ENCODE data around the gene CLCN5. TPM values are rescaled to one million over a fixed set of nuclear protein-coding genes. Genes with fewer than 3 reads are reported as not detected.
A peak's percentile ranks its signal among the peaks of the same experiment; 100 is the strongest.

CLCN5 gene
- total RNA-seq, 2 donors from 2014 or later = 2.2 to 2.8 TPM

DNA sequence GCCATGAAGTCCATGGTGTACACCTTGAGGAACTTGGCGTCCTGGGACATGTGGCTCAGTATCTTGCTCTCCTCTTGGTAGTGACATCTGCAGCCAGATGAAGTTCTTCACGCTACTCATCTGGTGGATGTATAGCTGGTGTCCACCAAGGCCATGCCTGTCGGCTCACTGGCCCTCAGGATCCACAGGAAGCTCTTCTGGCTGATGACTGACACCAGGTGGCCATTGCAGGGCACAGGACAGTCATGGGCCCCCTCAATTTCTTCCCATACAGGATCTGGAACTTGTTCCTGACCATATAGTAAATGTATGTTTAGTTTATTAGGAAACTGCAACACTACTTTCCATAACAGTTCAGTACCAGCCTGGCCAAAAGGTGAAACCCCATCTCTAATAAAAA is 10.3 kb upstream of the CLCN5 start:
- H3K36me3 Mint-ChIP-seq (ENCODE audit: low read depth) = no peaks in the 10 kb centered on the region
- DNase-seq = no peak
- ATAC-seq = no peak
- no peak overlapping the region for H3K27ac Mint-ChIP-seq
- H3K4me1 Mint-ChIP-seq = peaks cover 12% of the 10 kb centered on the region
- H3K4me3 Mint-ChIP-seq = no peak overlapping the region
- no peaks in the 10 kb centered on the region for H3K9me3 ChIP-seq (ENCODE audit: control insufficient read depth, low read length, poor library complexity, severe bottlenecking)
- peaks cover 5% of the 10 kb centered on the region for H3K27me3 Mint-ChIP-seq

DNA sequence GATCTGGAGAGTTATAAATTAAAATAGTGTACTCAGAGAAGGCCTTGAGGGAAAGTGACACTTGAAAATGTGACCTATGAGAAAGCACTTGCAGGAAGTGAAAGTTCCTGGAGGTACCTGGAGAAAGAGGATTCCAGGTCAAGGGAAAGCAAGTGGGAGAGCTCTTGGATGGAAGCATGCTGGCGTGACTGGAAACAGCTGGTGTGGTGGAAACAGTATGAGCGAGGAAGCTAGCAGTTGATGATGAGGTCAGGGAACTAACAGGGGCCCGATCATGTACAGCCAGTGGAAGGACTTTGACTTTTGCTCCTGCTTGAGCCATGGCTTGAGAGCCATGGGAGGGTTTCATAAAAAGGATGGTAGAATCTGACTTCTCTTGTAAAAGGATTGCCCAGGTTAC is 9.5 kb upstream of the CLCN5 start:
- H3K9me3 ChIP-seq (ENCODE audit: control insufficient read depth, low read length, poor library complexity, severe bottlenecking) = no peaks in the 10 kb centered on the region
- peaks cover 12% of the 10 kb centered on the region for H3K4me1 Mint-ChIP-seq
- no peaks in the 10 kb centered on the region for H3K36me3 Mint-ChIP-seq (ENCODE audit: low read depth)
- H3K4me3 Mint-ChIP-seq = no peak overlapping the region
- no peak overlapping the region for H3K27ac Mint-ChIP-seq
- ATAC-seq (no peak), DNase-seq (no peak)
- H3K27me3 Mint-ChIP-seq = peaks cover 5% of the 10 kb centered on the region

DNA sequence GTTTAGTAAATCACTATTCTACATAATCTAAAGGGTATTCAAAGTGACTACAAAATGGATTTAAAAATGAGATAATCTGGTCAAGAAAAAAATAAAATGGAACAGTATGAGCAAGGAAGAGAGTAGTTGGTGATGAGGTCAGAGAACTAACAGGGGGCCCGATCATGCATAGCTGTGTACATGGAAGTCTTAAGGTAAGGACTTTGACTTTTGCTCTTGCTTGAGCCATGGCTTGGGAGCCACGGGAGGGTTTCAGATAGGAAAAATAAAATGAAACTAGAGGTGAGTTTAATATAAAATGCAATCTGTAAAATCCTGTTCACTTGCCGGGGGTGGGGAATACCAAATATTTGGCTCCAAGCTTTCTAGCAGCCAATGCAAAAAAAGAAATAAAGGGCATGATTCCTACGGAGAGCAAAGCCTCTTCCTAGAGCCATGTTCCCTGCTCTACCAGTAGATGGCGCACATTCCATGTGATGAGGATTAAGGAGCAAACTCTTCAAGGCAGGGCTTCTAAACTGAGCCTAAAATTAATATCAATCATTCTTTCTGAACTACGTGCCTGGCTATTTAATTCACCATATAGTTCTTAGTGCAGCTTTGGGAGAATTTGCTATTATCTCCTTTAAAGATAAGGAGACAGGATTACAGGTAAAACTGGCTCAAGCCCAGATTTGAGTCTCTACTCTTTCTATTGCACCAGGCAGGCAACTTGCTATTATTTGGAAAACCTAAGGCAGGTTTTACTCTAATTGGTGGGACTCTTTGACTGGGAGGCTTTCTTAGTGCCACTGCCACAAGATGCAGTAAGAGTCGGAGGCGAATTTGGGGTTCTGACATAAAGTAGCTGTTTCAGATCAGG is 6.8 kb upstream of the CLCN5 start:
- ATAC-seq (peak; percentile 72), DNase-seq (peak in 2 of 3 donors; percentile 13 to 25)
- Mint-ChIP-seq H3K4me3 (no peak overlapping the region), H3K4me1 (peaks cover under 1% of the 10 kb centered on the region), H3K36me3 (ENCODE audit: low read depth) (no peaks in the 10 kb centered on the region), H3K27ac (no peak overlapping the region), H3K27me3 (no peaks in the 10 kb centered on the region)
- H3K9me3 ChIP-seq (ENCODE audit: control insufficient read depth, low read length, poor library complexity, severe bottlenecking) = no peaks in the 10 kb centered on the region

DNA sequence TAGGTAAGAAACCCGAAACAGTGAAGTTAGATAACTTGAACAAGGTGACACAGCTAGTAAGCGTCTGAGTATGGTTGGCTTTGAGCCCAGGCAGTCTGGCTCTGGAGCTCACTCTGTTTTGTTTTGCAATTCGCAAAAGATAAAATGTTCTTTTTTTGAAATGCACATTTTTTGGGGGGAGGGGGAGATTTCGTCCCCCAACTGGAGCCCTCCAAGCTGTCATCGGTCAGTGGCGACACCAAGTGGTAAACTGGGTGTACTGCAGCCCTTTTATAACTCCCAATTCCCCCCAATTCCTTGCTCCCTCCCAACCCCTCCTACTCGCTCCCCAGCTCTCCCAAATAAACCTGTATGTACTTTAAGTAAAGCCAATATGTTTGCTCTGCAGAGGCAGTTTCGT is 2.8 kb upstream of the CLCN5 start:
- no peaks in the 10 kb centered on the region for H3K36me3 Mint-ChIP-seq (ENCODE audit: low read depth)
- no peak overlapping the region for H3K27ac Mint-ChIP-seq
- peak; percentile 5 to 10 (median 9) for DNase-seq
- no peak for ATAC-seq
- H3K4me1 Mint-ChIP-seq = no peaks in the 10 kb centered on the region
- no peaks in the 10 kb centered on the region for H3K27me3 Mint-ChIP-seq
- no peak overlapping the region for H3K4me3 Mint-ChIP-seq
- no peaks in the 10 kb centered on the region for H3K9me3 ChIP-seq (ENCODE audit: control insufficient read depth, low read length, poor library complexity, severe bottlenecking)

DNA sequence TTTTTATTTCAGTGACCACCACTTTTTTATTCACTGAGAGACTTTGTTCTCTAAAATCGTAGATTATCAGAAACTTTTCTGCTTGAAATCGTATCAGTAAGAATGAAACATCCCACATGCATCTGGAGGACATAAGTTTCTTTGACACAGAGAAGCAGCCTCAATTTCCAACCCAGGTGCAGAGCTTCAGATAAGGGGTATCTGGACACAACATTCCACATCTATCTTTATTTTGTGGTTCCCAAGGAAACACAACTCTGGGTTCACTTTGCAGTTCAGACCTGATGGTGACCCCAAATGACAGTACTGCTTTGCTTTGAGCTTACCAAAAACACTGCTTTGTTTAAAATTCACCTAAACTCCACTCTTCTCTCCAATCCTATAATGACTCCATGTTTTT is 1.3 kb upstream of the CLCN5 start:
- Mint-ChIP-seq H3K4me1 (no peaks in the 10 kb centered on the region), H3K27me3 (no peaks in the 10 kb centered on the region), H3K4me3 (no peak overlapping the region), H3K36me3 (ENCODE audit: low read depth) (no peaks in the 10 kb centered on the region), H3K27ac (no peak overlapping the region)
- ATAC-seq (no peak), DNase-seq (no peak)
- no peaks in the 10 kb centered on the region for H3K9me3 ChIP-seq (ENCODE audit: control insufficient read depth, low read length, poor library complexity, severe bottlenecking)

DNA sequence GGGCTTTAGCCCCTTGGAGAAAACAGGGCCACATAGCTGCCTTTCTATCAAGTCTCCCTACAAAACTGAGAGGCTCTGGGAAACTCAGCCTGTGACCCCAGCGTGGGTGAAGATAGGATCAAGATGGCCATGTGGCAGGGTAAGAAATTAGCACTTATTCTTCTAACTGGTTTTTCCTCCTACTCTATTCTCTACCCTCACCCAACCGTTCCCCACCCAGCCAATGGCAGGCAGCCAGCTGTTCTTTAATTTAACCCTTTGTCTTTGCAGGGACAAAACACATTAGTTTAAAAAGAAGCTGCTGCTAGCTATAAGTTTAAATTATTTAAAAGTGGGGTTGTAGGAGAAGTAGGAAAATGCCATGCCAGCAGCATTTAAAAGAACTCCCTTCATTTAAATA is 2.8 kb downstream of the CLCN5 start:
- ATAC-seq = no peak
- Mint-ChIP-seq H3K27me3 (no peaks in the 10 kb centered on the region), H3K36me3 (ENCODE audit: low read depth) (peaks cover 2% of the 10 kb centered on the region), H3K4me1 (peaks cover 6% of the 10 kb centered on the region), H3K4me3 (no peak overlapping the region), H3K27ac (no peak overlapping the region)
- no peaks in the 10 kb centered on the region for H3K9me3 ChIP-seq (ENCODE audit: control insufficient read depth, low read length, poor library complexity, severe bottlenecking)
- no peak for DNase-seq

DNA sequence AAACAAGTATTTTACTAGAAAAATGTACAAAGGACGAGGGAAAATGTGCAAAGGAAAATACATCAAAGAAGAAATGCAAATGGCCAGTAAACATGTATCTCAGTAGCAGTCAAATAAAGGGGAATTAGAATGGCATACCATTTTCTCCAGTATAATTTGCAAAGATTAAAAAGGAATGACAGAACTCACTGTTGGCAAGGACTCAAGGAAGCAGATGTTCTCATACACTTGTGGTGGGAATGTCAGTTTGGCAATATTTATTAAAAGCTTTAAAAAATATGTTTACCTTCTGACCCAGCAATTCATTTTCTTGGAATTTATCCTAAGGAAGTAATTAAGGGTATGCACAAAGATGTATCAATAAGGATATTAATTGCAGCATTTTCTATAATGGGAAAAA is 7.6 kb downstream of the CLCN5 start:
- H3K4me1 Mint-ChIP-seq = peaks cover 6% of the 10 kb centered on the region
- ATAC-seq (no peak), DNase-seq (no peak)
- no peaks in the 10 kb centered on the region for H3K27me3 Mint-ChIP-seq
- no peak overlapping the region for H3K27ac Mint-ChIP-seq
- no peak overlapping the region for H3K4me3 Mint-ChIP-seq
- no peaks in the 10 kb centered on the region for H3K9me3 ChIP-seq (ENCODE audit: control insufficient read depth, low read length, poor library complexity, severe bottlenecking)
- peaks cover 2% of the 10 kb centered on the region for H3K36me3 Mint-ChIP-seq (ENCODE audit: low read depth)

DNA sequence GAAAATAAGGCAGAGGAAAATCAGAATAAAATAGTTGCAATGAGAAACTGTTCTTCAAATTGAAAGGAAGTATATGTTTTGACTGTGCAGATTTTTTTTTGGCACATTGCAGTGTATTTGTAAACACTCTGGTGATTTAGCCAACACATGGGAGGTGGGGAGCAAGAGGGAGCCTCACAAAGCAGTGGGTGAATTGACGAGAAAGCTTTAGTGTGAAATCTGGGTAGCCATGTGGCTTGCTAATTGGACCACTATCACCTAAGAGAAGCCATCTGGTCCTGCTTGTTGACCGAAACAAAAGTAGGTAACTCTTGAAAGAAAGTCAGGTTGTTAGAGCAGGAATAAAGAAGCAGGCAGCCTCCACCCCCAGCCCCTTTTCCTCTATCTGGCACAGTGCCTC is 10.4 kb downstream of the CLCN5 start:
- no peak overlapping the region for H3K4me3 Mint-ChIP-seq
- DNase-seq (no peak), ATAC-seq (no peak)
- H3K27me3 Mint-ChIP-seq = no peaks in the 10 kb centered on the region
- no peaks in the 10 kb centered on the region for H3K9me3 ChIP-seq (ENCODE audit: control insufficient read depth, low read length, poor library complexity, severe bottlenecking)
- no peak overlapping the region for H3K27ac Mint-ChIP-seq
- H3K4me1 Mint-ChIP-seq = peaks cover under 1% of the 10 kb centered on the region
- no peaks in the 10 kb centered on the region for H3K36me3 Mint-ChIP-seq (ENCODE audit: low read depth)

DNA sequence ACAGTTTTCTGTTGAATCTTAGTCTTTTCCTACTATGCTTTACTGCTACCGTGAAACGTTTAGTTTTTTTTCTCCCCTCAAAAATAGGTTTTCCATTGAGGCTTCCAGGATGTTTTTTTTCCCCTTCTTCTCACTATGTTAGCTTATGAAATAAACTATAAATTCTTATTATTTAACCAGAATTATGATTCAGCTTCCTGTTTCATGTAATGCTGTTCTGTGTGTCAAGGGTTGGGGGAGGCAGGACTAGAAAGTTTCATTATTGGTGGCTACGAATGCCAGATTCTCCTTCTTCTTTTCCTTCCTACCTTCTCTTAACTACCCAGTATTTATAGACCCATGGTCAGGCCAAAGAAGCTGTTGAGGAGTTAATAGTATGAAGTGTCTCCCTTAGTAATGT is 11.8 kb downstream of the CLCN5 start:
- no peaks in the 10 kb centered on the region for H3K9me3 ChIP-seq (ENCODE audit: control insufficient read depth, low read length, poor library complexity, severe bottlenecking)
- Mint-ChIP-seq H3K27ac (no peak overlapping the region), H3K4me1 (no peaks in the 10 kb centered on the region), H3K36me3 (ENCODE audit: low read depth) (no peaks in the 10 kb centered on the region), H3K27me3 (no peaks in the 10 kb centered on the region), H3K4me3 (no peak overlapping the region)
- DNase-seq (no peak), ATAC-seq (no peak)

DNA sequence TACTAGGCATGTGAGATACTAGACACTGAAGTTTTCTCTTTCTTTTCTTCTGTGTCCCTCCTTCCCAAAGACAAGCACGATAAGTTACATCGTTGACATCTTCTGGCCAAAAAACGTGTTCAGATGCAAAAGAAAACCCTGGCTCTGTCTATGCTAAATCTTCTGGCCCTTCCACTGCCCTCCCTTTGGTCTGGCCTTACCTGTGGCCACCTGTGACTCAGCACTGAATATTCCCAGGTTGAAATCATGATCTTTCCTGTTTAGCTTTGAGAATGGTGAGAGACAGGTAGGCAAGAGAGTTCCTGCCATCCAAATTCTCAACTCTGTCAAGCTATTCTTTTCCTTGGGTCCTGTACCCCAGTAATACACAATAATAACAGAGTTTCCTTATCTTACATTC is 12.3 kb downstream of the CLCN5 start:
- no peaks in the 10 kb centered on the region for H3K9me3 ChIP-seq (ENCODE audit: control insufficient read depth, low read length, poor library complexity, severe bottlenecking)
- H3K27me3 Mint-ChIP-seq = no peaks in the 10 kb centered on the region
- no peak overlapping the region for H3K27ac Mint-ChIP-seq
- no peak overlapping the region for H3K4me3 Mint-ChIP-seq
- ATAC-seq (no peak), DNase-seq (no peak)
- H3K4me1 Mint-ChIP-seq = no peaks in the 10 kb centered on the region
- H3K36me3 Mint-ChIP-seq (ENCODE audit: low read depth) = no peaks in the 10 kb centered on the region

DNA sequence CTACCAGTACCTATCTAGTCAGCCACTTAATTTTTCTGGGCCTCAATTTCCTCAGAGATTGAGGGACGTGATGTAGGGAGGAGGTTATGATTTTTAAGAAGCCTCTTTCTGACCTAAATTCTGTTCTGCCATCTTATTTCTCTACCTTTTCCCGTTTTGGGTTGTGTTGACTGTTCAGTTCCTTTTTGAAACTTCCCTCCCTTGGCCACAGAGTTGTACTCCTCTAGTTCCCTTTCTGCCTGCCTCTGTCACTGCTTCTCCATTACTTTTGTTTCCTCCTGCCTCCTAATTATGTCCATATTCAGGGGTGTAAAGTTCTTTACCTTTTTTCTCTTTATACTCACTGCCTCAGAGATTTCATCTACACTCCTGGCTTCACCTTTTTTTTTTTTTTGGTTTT is 25.4 kb downstream of the CLCN5 start:
- H3K4me3 Mint-ChIP-seq = no peak overlapping the region
- H3K36me3 Mint-ChIP-seq (ENCODE audit: low read depth) = no peaks in the 10 kb centered on the region
- no peak for ATAC-seq
- H3K27ac Mint-ChIP-seq = no peak overlapping the region
- peaks cover 2% of the 10 kb centered on the region for H3K4me1 Mint-ChIP-seq
- H3K27me3 Mint-ChIP-seq = no peaks in the 10 kb centered on the region
- no peak for DNase-seq
- no peaks in the 10 kb centered on the region for H3K9me3 ChIP-seq (ENCODE audit: control insufficient read depth, low read length, poor library complexity, severe bottlenecking)

DNA sequence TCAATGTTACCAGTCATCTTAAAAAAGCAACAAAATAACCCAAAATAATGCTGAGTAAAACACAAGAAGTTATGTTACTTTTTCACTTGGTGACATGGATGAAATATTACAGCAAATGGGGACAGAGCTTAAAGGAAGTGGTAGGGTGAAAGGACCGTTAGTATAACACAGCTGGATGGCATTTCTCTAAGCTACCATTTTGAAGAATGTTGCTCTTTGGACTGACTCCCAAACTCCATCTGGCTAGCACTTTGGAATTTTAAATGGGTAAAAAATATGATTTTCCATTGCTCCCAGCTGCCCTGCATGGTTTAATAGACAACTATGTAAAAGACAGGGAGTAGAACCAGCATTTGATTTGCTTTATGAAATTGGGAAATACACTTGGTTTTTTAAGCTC is 27.6 kb downstream of the CLCN5 start:
- H3K27ac Mint-ChIP-seq = no peak overlapping the region
- no peaks in the 10 kb centered on the region for H3K9me3 ChIP-seq (ENCODE audit: control insufficient read depth, low read length, poor library complexity, severe bottlenecking)
- H3K4me1 Mint-ChIP-seq = peaks cover 2% of the 10 kb centered on the region
- H3K27me3 Mint-ChIP-seq = no peaks in the 10 kb centered on the region
- DNase-seq (no peak), ATAC-seq (no peak)
- H3K4me3 Mint-ChIP-seq = no peak overlapping the region
- H3K36me3 Mint-ChIP-seq (ENCODE audit: low read depth) = no peaks in the 10 kb centered on the region

DNA sequence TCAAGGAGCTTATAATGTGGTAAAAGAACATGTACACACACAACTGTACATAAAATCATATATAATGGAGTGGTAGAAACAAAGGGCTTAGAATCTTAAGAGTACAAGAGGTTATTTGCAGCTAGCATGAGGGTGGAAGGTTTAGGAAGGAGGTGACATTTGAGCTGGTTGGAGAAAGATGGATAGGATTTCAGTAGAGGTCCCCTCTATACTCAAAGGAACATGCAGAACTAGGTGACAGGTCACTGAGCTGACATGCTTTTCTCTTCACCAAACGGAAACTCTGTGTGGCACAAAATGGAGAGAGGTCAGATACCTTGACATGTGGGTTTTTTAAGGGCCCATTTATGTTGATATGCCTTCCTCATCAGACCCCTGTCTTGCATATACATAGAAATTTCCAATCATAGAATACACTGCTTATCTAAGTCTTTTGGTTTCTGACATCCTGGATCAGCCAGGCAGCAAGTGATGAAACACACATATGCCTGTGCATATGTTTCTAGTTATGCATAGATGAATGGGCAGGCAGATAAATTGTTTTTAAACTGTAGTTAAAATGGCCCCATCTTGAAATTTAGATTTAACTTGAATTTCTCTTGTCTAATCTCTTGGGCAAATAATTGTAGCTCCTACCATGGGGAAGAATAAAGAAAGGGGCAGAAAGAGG is 29.3 kb downstream of the CLCN5 start:
- no peaks in the 10 kb centered on the region for H3K9me3 ChIP-seq (ENCODE audit: control insufficient read depth, low read length, poor library complexity, severe bottlenecking)
- no peaks in the 10 kb centered on the region for H3K27me3 Mint-ChIP-seq
- H3K4me3 Mint-ChIP-seq = no peak overlapping the region
- DNase-seq = no peak
- no peaks in the 10 kb centered on the region for H3K36me3 Mint-ChIP-seq (ENCODE audit: low read depth)
- no peak for ATAC-seq
- peaks cover 2% of the 10 kb centered on the region for H3K4me1 Mint-ChIP-seq
- H3K27ac Mint-ChIP-seq = no peak overlapping the region

DNA sequence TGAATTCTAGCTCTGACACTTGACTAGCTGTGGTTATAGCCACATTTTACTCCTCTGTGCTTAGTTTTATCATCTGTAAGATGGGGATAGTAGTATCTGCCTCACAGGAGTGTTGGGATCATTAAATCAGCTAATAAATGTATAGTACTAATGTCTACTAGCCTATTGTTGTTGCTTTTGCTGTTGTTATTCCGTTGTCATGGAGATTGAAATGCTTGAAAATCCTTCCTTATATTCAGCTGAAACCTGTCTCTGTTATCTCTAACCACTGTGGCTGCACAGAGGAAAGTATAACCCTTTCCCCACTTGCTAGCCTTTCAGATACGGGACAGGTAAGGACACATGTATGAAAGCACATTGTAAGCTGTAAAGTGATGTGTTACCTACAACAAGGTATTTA is 33.9 kb downstream of the CLCN5 start:
- Mint-ChIP-seq H3K27ac (no peak overlapping the region), H3K27me3 (no peaks in the 10 kb centered on the region), H3K36me3 (ENCODE audit: low read depth) (no peaks in the 10 kb centered on the region)

More for the DNA sequence above, 33.9 kb downstream of the CLCN5 start:
- no peaks in the 10 kb centered on the region for H3K9me3 ChIP-seq (ENCODE audit: control insufficient read depth, low read length, poor library complexity, severe bottlenecking)
- no peaks in the 10 kb centered on the region for H3K4me1 Mint-ChIP-seq
- no peak for ATAC-seq
- no peak overlapping the region for H3K4me3 Mint-ChIP-seq
- DNase-seq = no peak
